AG04449 (cell line): ENCODE results near the gene TTC34.
A peak's percentile ranks its signal among the peaks of the same experiment; 100 is the strongest.

Experiments
- CTCF ChIA-PET: fragments of 350-600 bp; formaldehyde crosslinking; extraction: SDS; loops from one replicate; lab custom pipeline; 2021; ENCODE audit warnings: antibody characterized with exemption; lab: Yijun Ruan, JAX
- POLR2A ChIA-PET: fragments of 400-600, 350-600 bp; formaldehyde crosslinking; extraction: SDS; loops from one replicate; lab custom pipeline; 2020; ENCODE audit warnings: antibody characterized with exemption, inconsistent platforms; lab: Yijun Ruan, JAX
- DNase-seq: peaks from one replicate; pipeline ENCODE4 v3.0.0-alpha.2; 2010; ENCODE audit warnings: low read depth, low spot score
- H3K4me3 ChIP-seq: 2 replicates; pipeline ENCODE4 v1.5.1; 2011; ENCODE audit warnings: low read depth, mild to moderate bottlenecking, control low read depth, low read length
- CTCF ChIP-seq: IDR thresholded peaks from one replicate; pipeline ENCODE4 v1.5.1; 2011; ENCODE audit warnings: mild to moderate bottlenecking, moderate library complexity, low read length, control low read depth, inconsistent platforms; ENCODE audit not compliant: insufficient read depth; ENCODE audit errors: missing control alignments

TTC34 gene

GRCh38 chr1:2586154-2587070 is 215.1 kb downstream of the TTC34 start, which contains the start of gene PRXL2B:
TSS of gene PRXL2B (plus strand) at chr1:2586777. CDS start at chr1:2586886, 109 bp downstream.
- peak within 1 kb of the TSS; percentile 86 for H3K4me3 ChIP-seq
- peak; percentile 92 for DNase-seq
- CTCF ChIA-PET, result interaction anchor here (1.9 kb wide), 1 partner anchor 39 kb away, joined by 7 read pairs; no protein-coding TSS in a partner anchor
- POLR2A ChIA-PET, result interaction anchor here (0.6 to 1.4 kb wide), 3 partner anchors 23 to 60 kb away, joined by 3 to 5 read pairs (median 4); partner anchors contain the start of gene PANK4
- TF ChIP-seq CTCF, result no peak
